Sigmoid colon (tissue), 7 donors: ENCODE measurements around the gene EPHA10. TPM values are rescaled to one million over a fixed set of nuclear protein-coding genes. Genes with fewer than 3 reads are reported as not detected.

ENCODE experiments used
- DNase-seq: peaks from one replicate; pipeline ENCODE4 v3.0.0-alpha.2; 2019
- H3K27ac ChIP-seq, 4 donors: fragments of 200-600 bp; sonication (generic); one replicate each; pipeline ENCODE4 v1.5.1; 2016 to 2019; ENCODE audit warnings: mild to moderate bottlenecking in 1 of 4
- H3K27me3 ChIP-seq, 3 donors: fragments of 200-600 bp; sonication (generic); one replicate each; pipeline ENCODE4 v1.5.1; 2019; ENCODE audit warnings: mild to moderate bottlenecking in 1 of 3
- H3K36me3 ChIP-seq, 4 donors: fragments of 200-600 bp; sonication (generic); one replicate each; pipeline ENCODE4 v1.5.1; 2016 to 2019
- H3K4me1 ChIP-seq, 4 donors: fragments of 200-600 bp; sonication (generic); one replicate each; pipeline ENCODE4 v1.5.1; 2017 to 2019
- H3K4me3 ChIP-seq, 4 donors: fragments of 200-600 bp; sonication (generic); one replicate each; pipeline ENCODE4 v1.5.1; 2017 to 2019; ENCODE audit warnings: mild to moderate bottlenecking in 2 of 4, moderate library complexity in 1 of 4
- H3K9me3 ChIP-seq, 4 donors: fragments of 200-600 bp in 3 of 4; sonication (generic) in 3 of 4; one replicate each; pipeline versions ENCODE4 v1.5.1 to v1.6.1; 2013 to 2019
- EP300 ChIP-seq, 4 donors: sonication (generic); formaldehyde crosslinking; IDR thresholded peaks; one replicate each; pipeline ENCODE4 v1.6.1; 2017; ENCODE audit warnings: antibody characterized with exemption in 4 of 4
- POLR2A ChIP-seq, 2 donors: fragments of 450-650 bp; IDR thresholded peaks; one replicate each; pipeline ENCODE4 v1.6.1; 2016; ENCODE audit warnings: antibody characterized with exemption in 2 of 2, mild to moderate bottlenecking in 2 of 2, moderate library complexity in 2 of 2
- POLR2AphosphoS5 ChIP-seq, 4 donors: sonication (generic); formaldehyde crosslinking; IDR thresholded peaks; one replicate each; pipeline ENCODE4 v1.6.1; 2017; ENCODE audit warnings: antibody characterized with exemption in 4 of 4
- WGBS, 2 donors: extraction: QIAGEN DNeasy Blood & Tissue Kit; methylation state at CpG; one replicate each; pipeline ENCODE4 v1.1.7; 2013; 5-methylcytosine and 5-hydroxymethylcytosine counted together
- intact Hi-C: fragments of 100-400 bp; cut with DNase I; formaldehyde crosslinking; loops from one replicate; pipeline ENCODE4 v1.15.1; 2023
- polyA plus RNA-seq, 3 donors: library from polyadenylated mRNA; stranded (reverse); fragments of 200-250 nt; gene quantifications; one replicate each; pipeline ENCODE4 v1.2.3, GENCODE V29; 2013
- total RNA-seq, 4 donors: library from RNA; depleted of rRNA; stranded (reverse); fragments of >200 nt; gene quantifications; one replicate each; pipeline ENCODE4 v1.1.0, GENCODE V29; 2016
- TF ChIP-seq, protein P1 (sequence below), 4 experiments: fragments of 450-650 bp in 3 of 4; fragments of 200-600 bp in 1 of 4; IDR thresholded peaks; one replicate each; pipeline ENCODE4 v1.5.1; 2016 to 2019; ENCODE audit warnings: antibody characterized with exemption in 4 of 4, mild to moderate bottlenecking in 3 of 4, moderate library complexity in 2 of 4
- donor health status: healthy with polysubstance abuse.
- donor health status: Bipolar disorder and iron deficiency.
- donor health status: healthy.

EPHA10 gene
- total and polyA plus RNA-seq, 7 donors, result 0.14 to 33.3 (median 0.83) TPM

DNA sequence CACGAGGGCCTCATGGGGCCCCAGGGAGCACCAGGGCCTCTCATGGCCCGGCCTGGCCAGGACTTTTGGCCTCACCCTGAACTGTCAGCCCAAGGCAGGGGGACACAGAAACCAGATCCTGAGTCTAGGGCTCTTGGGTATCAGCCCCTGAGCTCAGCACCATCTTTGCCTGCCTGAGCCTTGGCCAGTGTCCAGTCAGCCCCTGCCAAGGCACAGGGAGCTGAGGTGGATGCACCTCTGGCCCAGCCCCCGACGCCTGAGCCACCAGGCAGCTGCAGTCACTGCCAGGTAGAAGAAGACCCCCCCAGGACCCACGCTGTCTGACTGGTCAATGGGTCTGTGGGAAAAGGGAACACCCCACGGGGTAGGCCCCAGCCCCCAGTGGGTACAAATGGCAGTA lies 47.3 kb downstream of the EPHA10 start:
- Histone ChIP-seq H3K4me1 (no peaks in the 10 kb centered on the region), H3K9me3 (no peaks in the 10 kb centered on the region), H3K27ac (no peak overlapping the region), H3K36me3 (no peaks in the 10 kb centered on the region), H3K4me3 (no peak overlapping the region), H3K27me3 (peaks cover 0 to 6% (median 0%) of the 10 kb centered on the region in 3 donors)
- 82 to 90% methylated on average over 6 of the region's 6 CpGs for WGBS, 2 donors
- intact Hi-C loops, result no loop called here
- no peak for DNase-seq
- no peak for TF ChIP-seq POLR2AphosphoS5 (IDR thresholded peaks at IDR 0.05)
- TF ChIP-seq, protein P1, sequence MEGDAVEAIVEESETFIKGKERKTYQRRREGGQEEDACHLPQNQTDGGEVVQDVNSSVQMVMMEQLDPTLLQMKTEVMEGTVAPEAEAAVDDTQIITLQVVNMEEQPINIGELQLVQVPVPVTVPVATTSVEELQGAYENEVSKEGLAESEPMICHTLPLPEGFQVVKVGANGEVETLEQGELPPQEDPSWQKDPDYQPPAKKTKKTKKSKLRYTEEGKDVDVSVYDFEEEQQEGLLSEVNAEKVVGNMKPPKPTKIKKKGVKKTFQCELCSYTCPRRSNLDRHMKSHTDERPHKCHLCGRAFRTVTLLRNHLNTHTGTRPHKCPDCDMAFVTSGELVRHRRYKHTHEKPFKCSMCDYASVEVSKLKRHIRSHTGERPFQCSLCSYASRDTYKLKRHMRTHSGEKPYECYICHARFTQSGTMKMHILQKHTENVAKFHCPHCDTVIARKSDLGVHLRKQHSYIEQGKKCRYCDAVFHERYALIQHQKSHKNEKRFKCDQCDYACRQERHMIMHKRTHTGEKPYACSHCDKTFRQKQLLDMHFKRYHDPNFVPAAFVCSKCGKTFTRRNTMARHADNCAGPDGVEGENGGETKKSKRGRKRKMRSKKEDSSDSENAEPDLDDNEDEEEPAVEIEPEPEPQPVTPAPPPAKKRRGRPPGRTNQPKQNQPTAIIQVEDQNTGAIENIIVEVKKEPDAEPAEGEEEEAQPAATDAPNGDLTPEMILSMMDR (IDR thresholded peaks at IDR 0.05), result no peak
- no peak for TF ChIP-seq POLR2A (IDR thresholded peaks at IDR 0.05)
- no peak for TF ChIP-seq EP300 (IDR thresholded peaks at IDR 0.05)

DNA sequence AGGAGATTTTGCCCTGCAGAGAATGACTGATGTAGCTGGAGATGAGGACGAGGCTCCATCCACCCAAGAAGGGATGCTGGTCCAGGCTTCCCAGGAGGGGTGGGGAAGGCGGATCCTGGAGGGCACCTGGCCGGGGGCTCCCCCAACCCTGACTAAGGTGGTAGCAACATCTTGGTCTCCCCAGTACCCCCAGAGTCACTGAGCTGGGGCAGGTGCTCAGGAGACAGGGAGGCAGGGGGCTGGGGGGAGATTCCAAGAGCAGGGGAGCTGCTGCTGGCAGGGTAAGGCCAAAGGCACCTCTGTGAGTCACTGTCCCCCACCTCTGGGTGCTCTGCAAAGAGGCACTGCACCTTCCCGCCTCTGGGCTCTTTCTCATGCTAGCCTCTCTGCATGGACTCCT lies 48.6 kb downstream of the EPHA10 start:
- TF ChIP-seq, protein P1 (IDR thresholded peaks at IDR 0.05), result no peak
- no peak for TF ChIP-seq EP300 (IDR thresholded peaks at IDR 0.05)
- TF ChIP-seq POLR2AphosphoS5 (IDR thresholded peaks at IDR 0.05), result no peak
- TF ChIP-seq POLR2A (IDR thresholded peaks at IDR 0.05), result no peak
- no peak overlapping the region for H3K4me3 ChIP-seq
- H3K36me3 ChIP-seq, result no peaks in the 10 kb centered on the region
- 86 to 88% methylated on average over 4 of the region's 4 CpGs for WGBS, 2 donors
- peaks cover 0 to 6% (median 0%) of the 10 kb centered on the region in 3 donors for H3K27me3 ChIP-seq
- H3K4me1 ChIP-seq, result no peaks in the 10 kb centered on the region
- H3K9me3 ChIP-seq, result no peaks in the 10 kb centered on the region
- peak; percentile 40 for DNase-seq
- intact Hi-C loops, result no loop called here
- no peak overlapping the region for H3K27ac ChIP-seq

DNA sequence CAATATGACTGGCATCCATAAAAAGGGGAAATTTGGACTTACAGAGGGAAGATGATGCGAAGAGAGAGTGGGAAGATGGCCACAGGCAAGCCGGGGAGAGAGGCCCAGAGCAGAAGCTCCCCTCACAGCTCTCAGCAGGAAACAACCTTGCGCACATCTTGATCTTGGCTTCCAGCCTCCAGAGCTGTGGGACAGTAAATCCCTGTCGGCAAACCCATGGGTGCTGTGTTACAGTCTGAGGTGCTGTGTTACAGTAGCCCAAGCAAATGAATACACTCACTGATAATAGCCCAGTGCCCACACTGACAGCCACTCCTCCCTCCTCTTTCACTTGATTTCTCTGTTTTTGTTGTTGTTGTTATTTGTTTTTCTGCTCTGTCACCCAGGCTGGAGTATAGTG lies 50.2 kb downstream of the EPHA10 start:
- TF ChIP-seq, protein P1 (IDR thresholded peaks at IDR 0.05), result no peak
- TF ChIP-seq EP300 (IDR thresholded peaks at IDR 0.05), result no peak
- TF ChIP-seq POLR2AphosphoS5 (IDR thresholded peaks at IDR 0.05), result no peak
- TF ChIP-seq POLR2A (IDR thresholded peaks at IDR 0.05), result no peak
- H3K27me3 ChIP-seq, result peaks cover 0 to 6% (median 0%) of the 10 kb centered on the region in 3 donors
- DNase-seq, result peak; percentile 2
- no peaks in the 10 kb centered on the region for H3K9me3 ChIP-seq
- intact Hi-C loops, result no loop called here
- WGBS, 2 donors, result 92 to 93% methylated on average over 4 of the region's 4 CpGs
- no peaks in the 10 kb centered on the region for H3K36me3 ChIP-seq
- no peak overlapping the region for H3K27ac ChIP-seq
- H3K4me3 ChIP-seq, result no peak overlapping the region
- H3K4me1 ChIP-seq, result no peaks in the 10 kb centered on the region

DNA sequence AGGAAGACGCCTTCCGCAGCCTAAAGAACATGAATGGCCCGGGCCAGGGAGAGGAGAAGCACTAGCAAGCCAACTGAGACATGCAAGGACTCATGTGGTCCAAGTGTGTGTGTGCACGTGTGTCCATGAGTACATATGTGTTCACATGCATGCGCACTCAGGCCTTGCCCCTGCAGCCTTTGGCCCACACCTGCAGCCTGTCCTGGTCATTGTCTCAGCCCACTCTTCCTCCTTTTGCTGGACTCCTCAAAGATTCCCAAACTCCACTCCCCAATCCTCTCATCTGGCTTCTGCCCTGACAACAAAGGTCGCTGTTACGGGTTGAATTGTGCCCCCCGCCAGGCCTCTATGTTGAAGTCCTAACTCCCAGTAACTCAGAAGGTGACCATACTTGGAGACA lies 50.7 kb downstream of the EPHA10 start:
- TF ChIP-seq EP300 (IDR thresholded peaks at IDR 0.05) (no peak), POLR2A (IDR thresholded peaks at IDR 0.05) (no peak), POLR2AphosphoS5 (IDR thresholded peaks at IDR 0.05) (no peak)
- TF ChIP-seq, protein P1 (IDR thresholded peaks at IDR 0.05), result no peak
- Histone ChIP-seq H3K4me1 (no peaks in the 10 kb centered on the region), H3K9me3 (no peaks in the 10 kb centered on the region), H3K27ac (no peak overlapping the region), H3K36me3 (no peaks in the 10 kb centered on the region), H3K27me3 (peaks cover 0 to 6% (median 0%) of the 10 kb centered on the region in 3 donors), H3K4me3 (no peak overlapping the region)
- peak; percentile 36 for DNase-seq
- intact Hi-C loops, result no loop called here
- 91 to 94% methylated on average over 8 of the region's 8 CpGs for WGBS, 2 donors

DNA sequence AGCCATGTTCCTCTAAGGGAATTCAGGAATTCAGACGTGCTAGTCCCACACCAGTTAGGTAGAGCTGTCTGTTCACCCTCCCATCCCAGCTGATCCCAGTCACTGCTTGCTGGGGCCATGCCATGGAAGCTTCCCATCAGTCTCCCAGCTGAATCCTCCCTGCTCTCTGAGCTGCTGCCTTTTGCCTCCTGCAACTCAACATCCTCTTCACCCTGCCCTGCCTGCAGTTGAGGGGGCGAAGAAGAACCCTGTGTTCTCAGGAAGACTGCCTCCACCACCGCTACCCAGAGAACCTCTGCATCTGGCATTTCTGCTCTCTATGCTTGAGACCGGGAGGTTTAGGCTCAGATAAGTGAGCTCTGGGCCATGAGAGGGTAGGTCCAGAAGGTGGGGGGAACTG lies 56.4 kb downstream of the EPHA10 start:
- DNase-seq, result no peak
- TF ChIP-seq POLR2A (IDR thresholded peaks at IDR 0.05) (no peak), POLR2AphosphoS5 (IDR thresholded peaks at IDR 0.05) (no peak), EP300 (IDR thresholded peaks at IDR 0.05) (no peak)
- TF ChIP-seq, protein P1 (IDR thresholded peaks at IDR 0.05), result no peak
- intact Hi-C loops, result no loop called here
- H3K27me3 ChIP-seq, result no peaks in the 10 kb centered on the region
- no peaks in the 10 kb centered on the region for H3K9me3 ChIP-seq
- no peak overlapping the region for H3K27ac ChIP-seq
- H3K4me3 ChIP-seq, result no peak overlapping the region
- no peaks in the 10 kb centered on the region for H3K4me1 ChIP-seq
- WGBS, 2 donors, result 87 to 93% methylated on average over 4 of the region's 4 CpGs
- H3K36me3 ChIP-seq, result no peaks in the 10 kb centered on the region
